ENCODE data around the gene GADL1. TPM values are rescaled to one million over a fixed set of nuclear protein-coding genes. Genes with fewer than 3 reads are reported as not detected.

Gene GADL1
- total RNA-seq, 4 donors from 2014 or later, result not detected

GRCh38 chr3:30786365-30786764 lies 108.1 kb downstream of the GADL1 start:
- H3K4me3 ChIP-seq, result no peak overlapping the region
- intact Hi-C loops (cut with DNase I), result no loop called here
- TF ChIP-seq, protein P1, sequence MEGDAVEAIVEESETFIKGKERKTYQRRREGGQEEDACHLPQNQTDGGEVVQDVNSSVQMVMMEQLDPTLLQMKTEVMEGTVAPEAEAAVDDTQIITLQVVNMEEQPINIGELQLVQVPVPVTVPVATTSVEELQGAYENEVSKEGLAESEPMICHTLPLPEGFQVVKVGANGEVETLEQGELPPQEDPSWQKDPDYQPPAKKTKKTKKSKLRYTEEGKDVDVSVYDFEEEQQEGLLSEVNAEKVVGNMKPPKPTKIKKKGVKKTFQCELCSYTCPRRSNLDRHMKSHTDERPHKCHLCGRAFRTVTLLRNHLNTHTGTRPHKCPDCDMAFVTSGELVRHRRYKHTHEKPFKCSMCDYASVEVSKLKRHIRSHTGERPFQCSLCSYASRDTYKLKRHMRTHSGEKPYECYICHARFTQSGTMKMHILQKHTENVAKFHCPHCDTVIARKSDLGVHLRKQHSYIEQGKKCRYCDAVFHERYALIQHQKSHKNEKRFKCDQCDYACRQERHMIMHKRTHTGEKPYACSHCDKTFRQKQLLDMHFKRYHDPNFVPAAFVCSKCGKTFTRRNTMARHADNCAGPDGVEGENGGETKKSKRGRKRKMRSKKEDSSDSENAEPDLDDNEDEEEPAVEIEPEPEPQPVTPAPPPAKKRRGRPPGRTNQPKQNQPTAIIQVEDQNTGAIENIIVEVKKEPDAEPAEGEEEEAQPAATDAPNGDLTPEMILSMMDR (IDR thresholded peaks at IDR 0.05), result no peak
- TF ChIP-seq POLR2A (IDR thresholded peaks at IDR 0.05), result no peak

GRCh38 chr3:30779686-30780287 lies 114.7 kb downstream of the GADL1 start:
- Histone ChIP-seq H3K27me3 (no peaks in the 10 kb centered on the region), H3K9me3 (no peaks in the 10 kb centered on the region), H3K36me3 (no peaks in the 10 kb centered on the region), H3K4me1 (peaks cover 0 to 16% (median 0%) of the 10 kb centered on the region in 3 donors), H3K27ac (no peak overlapping the region), H3K4me3 (no peak overlapping the region)
- WGBS, 2 donors, result 57 to 71% methylated on average over 1 of the region's 1 CpG
- no peak for DNase-seq
- intact Hi-C loops (cut with DNase I), result loop anchor here (5.0 kb wide), 1 partner anchor 353 kb away; no protein-coding TSS in a partner anchor
- TF ChIP-seq POLR2A (IDR thresholded peaks at IDR 0.05), result no peak
- TF ChIP-seq, protein P1 (IDR thresholded peaks at IDR 0.05), result peak in 3 of 6 experiments; percentile 9 to 60 (median 20)

More at GRCh38 chr3:30786365-30786764, 108.1 kb downstream of the GADL1 start:
- no peak for DNase-seq
- Histone ChIP-seq H3K27me3 (no peaks in the 10 kb centered on the region), H3K9me3 (no peaks in the 10 kb centered on the region), H3K4me1 (no peaks in the 10 kb centered on the region), H3K27ac (no peak overlapping the region), H3K36me3 (no peaks in the 10 kb centered on the region)

- intact Hi-C loops (cut with DNase I), result loop anchor here (5.0 kb wide), 1 partner anchor 353 kb away; no protein-coding TSS in a partner anchor
- Histone ChIP-seq H3K36me3 (no peaks in the 10 kb centered on the region), H3K9me3 (no peaks in the 10 kb centered on the region), H3K4me1 (peaks cover 0 to 23% (median 0%) of the 10 kb centered on the region in 3 donors), H3K27ac (no peak overlapping the region), H3K4me3 (no peak overlapping the region), H3K27me3 (no peaks in the 10 kb centered on the region)
- no peak for DNase-seq
- 73 to 86% methylated on average over 3 of the region's 3 CpGs for WGBS, 2 donors
- TF ChIP-seq, protein P1 (IDR thresholded peaks at IDR 0.05), result no peak
- TF ChIP-seq POLR2A (IDR thresholded peaks at IDR 0.05), result no peak
These were observed 115.5 kb downstream of the GADL1 start for GRCh38 chr3:30778933-30779332.

DNA sequence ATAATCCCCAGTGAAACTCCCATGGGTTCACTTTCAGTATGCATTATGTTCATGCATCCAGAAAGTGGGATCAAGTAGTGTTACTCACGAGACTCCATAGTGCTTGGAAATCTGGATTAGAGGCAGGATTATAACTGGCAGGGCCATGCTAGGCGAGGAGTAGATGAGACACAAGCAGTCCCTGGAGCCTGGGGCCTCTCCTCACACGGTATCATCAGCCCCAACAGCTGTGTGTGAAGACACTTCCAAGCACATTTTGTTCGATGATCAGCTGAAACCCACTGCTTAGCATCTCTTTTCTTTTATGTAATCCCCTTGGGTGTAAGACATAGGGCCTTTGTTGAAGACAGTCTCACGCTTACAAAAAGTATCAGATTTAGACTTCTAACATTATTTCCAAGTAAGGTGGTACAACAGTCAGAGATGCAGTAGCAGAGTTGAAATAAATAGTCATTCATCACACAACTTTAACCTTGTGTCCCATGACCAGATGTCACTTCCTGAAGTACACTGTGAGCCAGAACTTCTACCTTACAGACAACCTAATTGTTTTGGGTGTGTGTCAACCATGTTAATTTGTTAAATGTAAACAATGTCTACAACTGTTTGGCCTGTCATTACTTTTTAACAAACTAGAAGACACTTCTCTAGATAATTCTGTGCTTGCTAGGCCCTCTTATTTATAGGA lies 116.9 kb downstream of the GADL1 start:
- WGBS, 2 donors, result 78 to 89% methylated on average over 5 of the region's 5 CpGs
- Histone ChIP-seq H3K4me3 (no peak overlapping the region), H3K9me3 (no peaks in the 10 kb centered on the region), H3K36me3 (no peaks in the 10 kb centered on the region), H3K4me1 (peaks cover 0 to 23% (median 0%) of the 10 kb centered on the region in 3 donors), H3K27ac (no peak overlapping the region), H3K27me3 (no peaks in the 10 kb centered on the region)
- intact Hi-C loops (cut with DNase I), result loop anchor here (5.0 kb wide), 1 partner anchor 355 kb away; no protein-coding TSS in a partner anchor
- DNase-seq, result no peak
- TF ChIP-seq POLR2A (IDR thresholded peaks at IDR 0.05), result no peak
- TF ChIP-seq, protein P1 (IDR thresholded peaks at IDR 0.05), result no peak

GRCh38 chr3:30776186-30776815 lies 118.2 kb downstream of the GADL1 start:
- DNase-seq, result no peak
- Histone ChIP-seq H3K27me3 (no peaks in the 10 kb centered on the region), H3K27ac (no peak overlapping the region), H3K4me3 (no peak overlapping the region), H3K36me3 (no peaks in the 10 kb centered on the region), H3K9me3 (no peaks in the 10 kb centered on the region), H3K4me1 (peaks cover 0 to 23% (median 0%) of the 10 kb centered on the region in 3 donors)
- intact Hi-C loops (cut with DNase I), result loop anchor here (5.0 kb wide), 1 partner anchor 356 kb away; no protein-coding TSS in a partner anchor
- TF ChIP-seq, protein P1 (IDR thresholded peaks at IDR 0.05), result no peak
- WGBS, 2 donors, result 68 to 70% methylated on average over 3 of the region's 3 CpGs
